Trophoblast cell (in vitro differentiated cells and primary cell): ENCODE measurements around the gene CALML4.
"Not testable (repeated sequence)": the region's sequence is repeated elsewhere in the genome, so short reads cannot be mapped to it uniquely, and the experiment has no call there.

Experiments used
- DNase-seq, 2 donors: peaks; one replicate each; pipeline ENCODE4 v3.0.0-alpha.2; 2016
- H2AFZ ChIP-seq: 2 replicates; pipeline ENCODE4 v1.6.1; 2013; ENCODE audit warnings: low read length, moderate library complexity, mild to moderate bottlenecking; ENCODE audit not compliant: insufficient read depth, poor library complexity
- H2AK5ac ChIP-seq: 2 replicates; pipeline ENCODE4 v1.6.1; 2013; ENCODE audit warnings: mild to moderate bottlenecking, low read length
- H2BK120ac ChIP-seq: 2 replicates; pipeline ENCODE4 v1.6.1; 2013; ENCODE audit warnings: low read length, mild to moderate bottlenecking, moderate library complexity; ENCODE audit not compliant: insufficient read depth, poor library complexity
- H2BK12ac ChIP-seq: 2 replicates; pipeline ENCODE4 v1.6.1; 2013; ENCODE audit warnings: mild to moderate bottlenecking, low read length, moderate library complexity
- H2BK5ac ChIP-seq: 2 replicates; pipeline ENCODE4 v1.6.1; 2013; ENCODE audit warnings: low read length, low read depth, moderate library complexity, mild to moderate bottlenecking; ENCODE audit not compliant: poor library complexity
- H3K14ac ChIP-seq: 2 replicates; pipeline ENCODE4 v1.6.1; 2013; ENCODE audit warnings: mild to moderate bottlenecking, low read length
- H3K18ac ChIP-seq: 2 replicates; pipeline ENCODE4 v1.6.1; 2013; ENCODE audit warnings: mild to moderate bottlenecking, low read length
- H3K23ac ChIP-seq: 2 replicates; pipeline ENCODE4 v1.6.1; 2013; ENCODE audit warnings: low read length
- H3K27ac ChIP-seq: 2 replicates; pipeline ENCODE4 v1.5.1; 2013; ENCODE audit warnings: low read depth, mild to moderate bottlenecking, inconsistent platforms, low read length, moderate library complexity
- H3K27me3 ChIP-seq: 2 replicates; pipeline ENCODE4 v1.6.1; 2013; ENCODE audit warnings: inconsistent platforms, mild to moderate bottlenecking, low read length, moderate library complexity; ENCODE audit not compliant: insufficient read depth
- H3K36me3 ChIP-seq, 2 experiments: 1 replicate in 1 of 2; 2 replicates in 1 of 2; pipeline ENCODE4 v1.6.1; 2013; ENCODE audit warnings: low read length in 2 of 2, mild to moderate bottlenecking in 2 of 2, moderate library complexity in 1 of 2; ENCODE audit not compliant: insufficient read depth in 2 of 2, control insufficient read depth in 1 of 2
- H3K4ac ChIP-seq: 2 replicates; pipeline ENCODE4 v1.6.1; 2013; ENCODE audit warnings: low read depth, mild to moderate bottlenecking, low read length, moderate library complexity
- H3K4me1 ChIP-seq, 2 experiments: 1 replicate in 1 of 2; 2 replicates in 1 of 2; pipeline ENCODE4 v1.6.1; 2013; ENCODE audit warnings: low read length in 2 of 2, mild to moderate bottlenecking in 2 of 2, moderate library complexity in 1 of 2; ENCODE audit not compliant: insufficient read depth in 2 of 2, control insufficient read depth in 1 of 2
- H3K4me2 ChIP-seq: 2 replicates; pipeline ENCODE4 v1.6.1; 2013; ENCODE audit warnings: inconsistent platforms, mild to moderate bottlenecking, low read length, moderate library complexity
- H3K4me3 ChIP-seq: 2 replicates; pipeline ENCODE4 v1.5.1; 2013; ENCODE audit warnings: mild to moderate bottlenecking, low read depth, low read length, inconsistent platforms
- H3K79me1 ChIP-seq: one replicate; pipeline ENCODE4 v1.6.1; 2013; ENCODE audit warnings: low read length
- H3K79me2 ChIP-seq: 2 replicates; pipeline ENCODE4 v1.6.1; 2013; ENCODE audit warnings: low read length, mild to moderate bottlenecking; ENCODE audit not compliant: control insufficient read depth, insufficient read depth, poor library complexity
- H3K9ac ChIP-seq: 2 replicates; pipeline ENCODE4 v1.6.1; 2013; ENCODE audit warnings: mild to moderate bottlenecking, low read length
- H3K9me3 ChIP-seq: 2 replicates; pipeline ENCODE4 v1.6.1; 2013; ENCODE audit warnings: low read depth, mild to moderate bottlenecking, control low read depth, inconsistent platforms, low read length; ENCODE audit not compliant: insufficient read depth
- H4K12ac ChIP-seq: 2 replicates; pipeline ENCODE4 v1.6.1; 2013; ENCODE audit warnings: low read depth, mild to moderate bottlenecking, low read length, moderate library complexity
- H4K8ac ChIP-seq: 2 replicates; pipeline ENCODE4 v1.6.1; 2013; ENCODE audit warnings: low read depth, mild to moderate bottlenecking, low read length, moderate library complexity
- H4K91ac ChIP-seq: one replicate; pipeline ENCODE4 v1.6.1; 2013; ENCODE audit warnings: low read depth, mild to moderate bottlenecking, low read length, moderate library complexity
- WGBS: extraction: QIAGEN DNeasy Blood & Tissue Kit; methylation state at CpG from one replicate; pipeline ENCODE4 v1.1.7; 2013; ENCODE audit warnings: missing lambda C conversion rate; ENCODE audit not compliant: insufficient read length, insufficient coverage; ENCODE audit errors: extremely low coverage; 5-methylcytosine and 5-hydroxymethylcytosine counted together

Gene CALML4

GRCh38 chr15:68224108-68224507, 19.0 kb upstream of the CALML4 start:
- H3K4me1 ChIP-seq: peaks cover 5 to 7% of the 10 kb centered on the region in 2 experiments
- no peak overlapping the region for H2BK120ac ChIP-seq
- H3K23ac ChIP-seq: no peak overlapping the region

DNA sequence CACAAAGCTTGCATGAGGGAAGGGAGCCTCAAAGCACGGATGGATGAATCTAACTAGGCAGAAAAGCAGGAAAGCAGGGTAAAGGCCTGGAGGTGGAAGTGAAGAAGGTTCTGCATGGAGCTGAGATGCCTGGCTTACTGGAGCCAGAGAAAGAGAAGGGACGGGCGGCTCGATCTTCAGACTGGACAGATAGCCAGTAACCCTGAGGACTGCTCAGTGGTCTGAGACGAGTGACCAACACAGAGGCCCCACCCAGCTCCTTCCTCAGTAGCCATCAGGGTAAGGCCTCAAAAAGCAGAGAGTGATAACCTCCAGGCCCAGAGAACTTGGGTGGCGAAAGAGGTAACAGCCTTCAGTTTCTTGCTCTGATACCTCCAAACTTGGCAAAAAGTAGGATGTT, 18.0 kb upstream of the CALML4 start:
- Histone ChIP-seq H3K23ac (no peak overlapping the region), H3K4ac (peak overlapping the region; percentile 24)

More at GRCh38 chr15:68224108-68224507, 19.0 kb upstream of the CALML4 start:
- Histone ChIP-seq H3K9me3 (peaks cover 2% of the 10 kb centered on the region), H3K18ac (no peak overlapping the region), H3K79me2 (peaks cover 9% of the 10 kb centered on the region), H4K12ac (no peak overlapping the region), H3K79me1 (peaks cover 3% of the 10 kb centered on the region), H3K27me3 (no peaks in the 10 kb centered on the region), H2AFZ (no peak overlapping the region), H2BK12ac (no peak overlapping the region), H3K4ac (no peak overlapping the region), H3K36me3 (no peaks in the 10 kb centered on the region), H4K8ac (no peak overlapping the region), H3K27ac (no peak overlapping the region), H2BK5ac (no peak overlapping the region), H2AK5ac (no peak overlapping the region), H3K9ac (no peak overlapping the region), H4K91ac (no peak overlapping the region), H3K4me2 (no peak overlapping the region), H3K14ac (no peak overlapping the region), H3K4me3 (no peak overlapping the region)
- DNase-seq: no peak
- WGBS: no CpG with 5 or more reads among the region's 3 CpGs

GRCh38 chr15:68222432-68222743, 17.3 kb upstream of the CALML4 start:
- not testable (repeated sequence) for H2BK120ac ChIP-seq, H3K4me1 ChIP-seq, H3K27me3 ChIP-seq, H3K9ac ChIP-seq, H3K79me2 ChIP-seq, H3K18ac ChIP-seq, H2AFZ ChIP-seq, H4K12ac ChIP-seq, H3K4me3 ChIP-seq, H3K36me3 ChIP-seq, H2AK5ac ChIP-seq, H3K4me2 ChIP-seq, H4K8ac ChIP-seq, H3K27ac ChIP-seq, H2BK12ac ChIP-seq, H3K9me3 ChIP-seq, H2BK5ac ChIP-seq, H4K91ac ChIP-seq, H3K4ac ChIP-seq, H3K79me1 ChIP-seq, H3K14ac ChIP-seq, DNase-seq, H3K23ac ChIP-seq
- no CpG with 5 or more reads among the region's 18 CpGs for WGBS

More for the DNA sequence above, 18.0 kb upstream of the CALML4 start:
- Histone ChIP-seq H3K27ac (no peak overlapping the region), H3K36me3 (peaks cover 3 to 5% of the 10 kb centered on the region in 2 experiments), H2BK12ac (no peak overlapping the region), H3K14ac (no peak overlapping the region), H3K18ac (no peak overlapping the region), H3K79me1 (no peaks in the 10 kb centered on the region), H3K27me3 (no peaks in the 10 kb centered on the region), H4K91ac (no peak overlapping the region), H3K9ac (no peak overlapping the region), H3K79me2 (peaks cover 2% of the 10 kb centered on the region), H3K9me3 (peaks cover 2% of the 10 kb centered on the region), H2AK5ac (no peak overlapping the region), H4K8ac (no peak overlapping the region), H4K12ac (no peak overlapping the region), H2BK120ac (no peak overlapping the region), H3K4me3 (no peak overlapping the region), H3K4me1 (peaks cover under 1 to 2% of the 10 kb centered on the region in 2 experiments), H2AFZ (no peak overlapping the region), H3K4me2 (no peak overlapping the region), H2BK5ac (no peak overlapping the region)
- no peak for DNase-seq
- no CpG with 5 or more reads among the region's 6 CpGs for WGBS

- H2AFZ ChIP-seq, H3K27me3 ChIP-seq, H3K27ac ChIP-seq, H3K4me3 ChIP-seq, H3K79me1 ChIP-seq, H4K8ac ChIP-seq, H3K9me3 ChIP-seq, H3K4me1 ChIP-seq, H3K23ac ChIP-seq, H2BK5ac ChIP-seq, H3K79me2 ChIP-seq, H3K9ac ChIP-seq, H3K18ac ChIP-seq, H2BK120ac ChIP-seq, H4K91ac ChIP-seq, H3K4ac ChIP-seq, H4K12ac ChIP-seq, H3K36me3 ChIP-seq, H3K4me2 ChIP-seq, DNase-seq, H2BK12ac ChIP-seq, H2AK5ac ChIP-seq, H3K14ac ChIP-seq: not testable (repeated sequence)
- WGBS: no CpG with 5 or more reads among the region's 55 CpGs
Measured at GRCh38 chr15:68221530-68222431, 16.6 kb upstream of the CALML4 start.
